ENCODE measurements around the gene FABP3. TPM values are rescaled to one million over a fixed set of nuclear protein-coding genes. Genes with fewer than 3 reads are reported as not detected.

Gene FABP3
- total and polyA plus RNA-seq, 2 donors (not counting 1 experiment from before 2014, with no cell fraction given), result 275 to 554 TPM

DNA sequence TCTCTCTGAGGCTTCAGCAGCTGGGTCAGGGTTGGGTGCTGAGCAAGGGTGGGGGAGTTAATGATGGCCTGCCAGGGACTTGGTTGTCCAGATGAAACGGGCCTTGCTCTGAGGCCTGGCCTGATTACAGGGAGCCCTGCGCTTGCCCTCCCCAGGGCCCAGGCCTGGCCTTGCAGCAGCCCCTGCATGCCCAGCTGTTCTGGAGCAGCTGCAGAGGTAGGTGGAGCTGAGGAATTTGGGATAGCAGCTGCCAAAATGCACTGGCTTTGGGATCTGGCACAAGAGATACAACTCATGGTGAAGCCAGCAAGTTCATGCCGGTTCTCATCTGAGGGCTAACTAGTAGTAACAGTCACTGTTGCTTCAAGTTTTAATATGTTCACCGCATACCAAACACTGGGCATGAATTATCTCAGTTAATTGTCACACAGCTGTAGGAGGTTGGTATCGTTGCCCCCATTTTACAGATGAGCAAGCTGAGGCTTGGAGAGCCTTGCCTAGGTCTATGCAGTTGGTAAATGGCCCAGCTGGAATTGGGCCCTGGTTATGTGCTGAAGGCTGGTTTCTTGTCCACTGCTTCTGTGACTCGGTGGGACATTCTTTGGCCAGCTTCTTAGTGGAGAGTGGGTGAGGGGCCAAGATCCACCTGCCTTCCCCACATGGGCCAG is 32.8 kb upstream of the FABP3 start:
- Histone ChIP-seq H3K9me3 (ENCODE audit: control insufficient read depth, insufficient read depth, low read depth, low read length) (no peaks in the 10 kb centered on the region), H3K4me3 (replicated peaks in 1 of 4; ENCODE audit: control extremely low read depth in 1 of 4, insufficient read depth in 1 of 4, low read depth in 3 of 4, low read length in 4 of 4) (no peak overlapping the region), H3K27ac (ENCODE audit: insufficient read depth, low read length) (no peak overlapping the region), H4K20me1 (ENCODE audit: control insufficient read depth, extremely low read depth, insufficient read depth, low read length) (no peaks in the 10 kb centered on the region), H3K9ac (ENCODE audit: insufficient read depth, low read length) (no peak overlapping the region), H3K36me3 (ENCODE audit: control insufficient read depth, insufficient read depth, low read length) (no peaks in the 10 kb centered on the region), H3K4me2 (ENCODE audit: extremely low read depth, insufficient read depth, low read length) (no peak overlapping the region), H3K79me2 (ENCODE audit: control insufficient read depth, insufficient read depth, low read length) (no peaks in the 10 kb centered on the region), H3K27me3 (ENCODE audit: control insufficient read depth, insufficient read depth, low read length) (no peaks in the 10 kb centered on the region), H3K4me1 (ENCODE audit: control insufficient read depth, extremely low read depth, insufficient read depth, low read length) (peaks cover 22% of the 10 kb centered on the region), H2AFZ (ENCODE audit: low read length) (no peak overlapping the region)
- DNase-seq (ENCODE audit: low read depth in 2 of 2), result no peak
- no peak for TF ChIP-seq EZH2 (IDR thresholded peaks at IDR 0.05; ENCODE audit: low read length, missing control alignments)
- TF ChIP-seq CTCF (conservative IDR thresholded peaks at IDR 0.05 in 1 of 2, IDR thresholded peaks at IDR 0.05 in 1 of 2; ENCODE audit: low read depth in 1 of 2, low read length in 2 of 2), result no peak

- no peak overlapping the region for H2AFZ ChIP-seq (ENCODE audit: low read length)
- no peak overlapping the region for H3K4me2 ChIP-seq (ENCODE audit: extremely low read depth, insufficient read depth, low read length)
- H3K9me3 ChIP-seq (ENCODE audit: control insufficient read depth, insufficient read depth, low read depth, low read length), result no peaks in the 10 kb centered on the region
- no peak for DNase-seq (ENCODE audit: low read depth in 2 of 2)
- no peaks in the 10 kb centered on the region for H3K36me3 ChIP-seq (ENCODE audit: control insufficient read depth, insufficient read depth, low read length)
- no peak overlapping the region for H3K27ac ChIP-seq (ENCODE audit: insufficient read depth, low read length)
- TF ChIP-seq CTCF (conservative IDR thresholded peaks at IDR 0.05 in 1 of 2, IDR thresholded peaks at IDR 0.05 in 1 of 2; ENCODE audit: low read depth in 1 of 2, low read length in 2 of 2), result peak in 1 of 2 donors; percentile 31
- no peak for TF ChIP-seq EZH2 (IDR thresholded peaks at IDR 0.05; ENCODE audit: low read length, missing control alignments)
- H4K20me1 ChIP-seq (ENCODE audit: control insufficient read depth, extremely low read depth, insufficient read depth, low read length), result no peaks in the 10 kb centered on the region
- peaks cover 24% of the 10 kb centered on the region for H3K4me1 ChIP-seq (ENCODE audit: control insufficient read depth, extremely low read depth, insufficient read depth, low read length)
- H3K79me2 ChIP-seq (ENCODE audit: control insufficient read depth, insufficient read depth, low read length), result no peaks in the 10 kb centered on the region
- no peak overlapping the region for H3K9ac ChIP-seq (ENCODE audit: insufficient read depth, low read length)
- no peak overlapping the region for H3K4me3 ChIP-seq (replicated peaks in 1 of 4; ENCODE audit: control extremely low read depth in 1 of 4, insufficient read depth in 1 of 4, low read depth in 3 of 4, low read length in 4 of 4)
- H3K27me3 ChIP-seq (ENCODE audit: control insufficient read depth, insufficient read depth, low read length), result no peaks in the 10 kb centered on the region
These were observed 28.4 kb upstream of the FABP3 start for GRCh38 chr1:31401241-31401640.

GRCh38 chr1:31400393-31400792 is 27.5 kb upstream of the FABP3 start:
- no peaks in the 10 kb centered on the region for H4K20me1 ChIP-seq (ENCODE audit: control insufficient read depth, extremely low read depth, insufficient read depth, low read length)
- no peak overlapping the region for H3K4me2 ChIP-seq (ENCODE audit: extremely low read depth, insufficient read depth, low read length)
- H3K79me2 ChIP-seq (ENCODE audit: control insufficient read depth, insufficient read depth, low read length), result no peaks in the 10 kb centered on the region
- peak overlapping the region; percentile 29 for H3K27ac ChIP-seq (ENCODE audit: insufficient read depth, low read length)
- TF ChIP-seq EZH2 (IDR thresholded peaks at IDR 0.05; ENCODE audit: low read length, missing control alignments) (no peak), CTCF (conservative IDR thresholded peaks at IDR 0.05 in 1 of 2, IDR thresholded peaks at IDR 0.05 in 1 of 2; ENCODE audit: low read depth in 1 of 2, low read length in 2 of 2) (no peak)
- no peak overlapping the region for H3K9ac ChIP-seq (ENCODE audit: insufficient read depth, low read length)
- no peak overlapping the region for H3K4me3 ChIP-seq (replicated peaks in 1 of 4; ENCODE audit: control extremely low read depth in 1 of 4, insufficient read depth in 1 of 4, low read depth in 3 of 4, low read length in 4 of 4)
- H3K36me3 ChIP-seq (ENCODE audit: control insufficient read depth, insufficient read depth, low read length), result no peaks in the 10 kb centered on the region
- H3K4me1 ChIP-seq (ENCODE audit: control insufficient read depth, extremely low read depth, insufficient read depth, low read length), result peaks cover 25% of the 10 kb centered on the region
- H3K9me3 ChIP-seq (ENCODE audit: control insufficient read depth, insufficient read depth, low read depth, low read length), result no peaks in the 10 kb centered on the region
- H3K27me3 ChIP-seq (ENCODE audit: control insufficient read depth, insufficient read depth, low read length), result no peaks in the 10 kb centered on the region
- H2AFZ ChIP-seq (ENCODE audit: low read length), result no peak overlapping the region
- peak; percentile 45 to 84 for DNase-seq (ENCODE audit: low read depth in 2 of 2)

All from fibroblast of lung (primary cell).